B cell (primary cell): ENCODE results near the gene ABI3BP.

Experiments
- CTCF ChIP-seq: fragments of 200-600 bp; IDR thresholded peaks from one replicate; pipeline ENCODE4 v1.8.0; 2022; ENCODE audit warnings: antibody characterized with exemption, mild to moderate bottlenecking
- EZH2 ChIP-seq: IDR thresholded peaks from 2 replicates; pipeline ENCODE4 v1.6.1; 2012; ENCODE audit warnings: borderline replicate concordance, low read depth, mild to moderate bottlenecking, moderate library complexity, low read length; ENCODE audit not compliant: insufficient read depth, poor library complexity, severe bottlenecking

DNA sequence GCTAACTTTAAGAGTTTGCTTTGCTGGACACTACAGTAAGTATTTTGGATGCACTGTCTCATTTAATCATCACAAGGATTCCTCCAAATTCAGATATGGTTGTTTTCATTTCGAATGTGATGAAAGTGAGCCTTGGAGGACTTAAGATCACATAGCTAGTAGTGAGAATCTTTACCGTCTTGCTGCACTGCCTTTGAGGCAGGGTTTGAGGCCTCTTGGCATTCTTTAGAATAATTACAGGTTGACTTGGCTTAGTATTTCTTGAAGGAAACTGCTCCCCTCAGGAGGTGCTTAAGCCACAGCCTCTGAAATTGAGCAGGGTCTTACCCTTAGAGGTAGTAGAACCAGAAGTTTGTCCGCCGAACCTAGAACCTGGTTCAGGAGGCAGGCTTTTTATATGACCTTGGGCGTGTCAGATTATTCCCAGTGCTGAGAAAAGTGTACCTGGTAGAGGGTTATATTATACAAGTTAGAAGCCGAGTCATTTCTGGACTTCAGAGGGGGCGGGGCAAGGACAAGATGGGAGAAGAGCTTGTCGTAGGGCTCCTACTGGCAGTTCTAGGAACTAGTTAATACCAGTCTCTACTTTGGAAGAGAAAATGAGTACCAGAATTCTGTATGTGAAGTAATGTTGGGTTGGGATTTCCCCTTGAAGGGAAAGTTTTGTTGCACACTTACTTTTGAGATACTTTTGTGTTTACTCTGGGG, 282.8 kb downstream of the ABI3BP start:
- peak; percentile 36 for TF ChIP-seq CTCF
- TF ChIP-seq EZH2: no peak
